DOHH2 (cell line): ENCODE measurements around the gene MBNL3.

Experiments
- H3F3A ChIP-seq: fragments of 200-600 bp; sonication (generic), shearing (Covaris generic); 2 replicates; pipeline ENCODE4 v1.6.0; 2016; ENCODE audit warnings: antibody characterized with exemption, mild to moderate bottlenecking; ENCODE audit not compliant: control insufficient read depth, insufficient read depth
- H3K27ac ChIP-seq: fragments of 200-600 bp; sonication (generic); 2 replicates; pipeline ENCODE4 v1.5.1; 2014; ENCODE audit warnings: low read depth, mild to moderate bottlenecking, low read length, moderate library complexity
- H3K27me3 ChIP-seq: fragments of 200-600 bp; sonication (generic); 2 replicates; pipeline ENCODE4 v1.6.1; 2014; ENCODE audit warnings: mild to moderate bottlenecking, low read length, mixed read lengths; ENCODE audit not compliant: control insufficient read depth
- H3K36me3 ChIP-seq: fragments of 200-600 bp; sonication (generic); 2 replicates; pipeline ENCODE4 v1.6.1; 2014; ENCODE audit warnings: mild to moderate bottlenecking, low read length, moderate library complexity, mixed read lengths; ENCODE audit not compliant: control insufficient read depth
- H3K4me1 ChIP-seq: fragments of 200-600 bp; sonication (generic); 2 replicates; pipeline ENCODE4 v1.6.1; 2014; ENCODE audit warnings: mild to moderate bottlenecking, low read length, mixed read lengths; ENCODE audit not compliant: control insufficient read depth
- H3K4me2 ChIP-seq: fragments of 200-600 bp; sonication (generic); 2 replicates; pipeline ENCODE4 v1.6.0; 2014; ENCODE audit warnings: mild to moderate bottlenecking, low read length, moderate library complexity
- H3K4me3 ChIP-seq: fragments of 200-600 bp; sonication (generic); 2 replicates; pipeline ENCODE4 v1.5.1; 2014; ENCODE audit warnings: mild to moderate bottlenecking, low read length, mixed read lengths
- H3K79me2 ChIP-seq: fragments of 200-600 bp; sonication (generic); 2 replicates; pipeline ENCODE4 v1.6.1; 2014; ENCODE audit warnings: mild to moderate bottlenecking, low read length, mixed read lengths; ENCODE audit not compliant: control insufficient read depth
- H3K9me2 ChIP-seq: fragments of 200-600 bp; sonication (generic); replicated peaks from 2 replicates; pipeline ENCODE4 v1.6.1; 2014; ENCODE audit warnings: mild to moderate bottlenecking, low read length, mixed read lengths; ENCODE audit not compliant: control insufficient read depth
- H3K9me3 ChIP-seq: fragments of 200-600 bp; sonication (generic); 2 replicates; pipeline ENCODE4 v1.6.1; 2014; ENCODE audit warnings: antibody characterized with exemption, low read length, mixed read lengths; ENCODE audit not compliant: control insufficient read depth, insufficient read depth
- H4K20me1 ChIP-seq: fragments of 200-600 bp; sonication (generic); 2 replicates; pipeline ENCODE4 v1.6.0; 2014; ENCODE audit warnings: low read depth, mild to moderate bottlenecking, antibody characterized with exemption, low read length, moderate library complexity; ENCODE audit not compliant: control insufficient read depth, insufficient read depth
- EZH2phosphoT487 ChIP-seq: fragments of 200-600 bp; sonication (generic); IDR thresholded peaks from 2 replicates; pipeline ENCODE4 v1.6.1; 2017; ENCODE audit warnings: borderline replicate concordance, mild to moderate bottlenecking, antibody characterized with exemption, low read length, moderate library complexity, mixed read lengths
- TF ChIP-seq, protein P1 (sequence below): fragments of 200-600 bp; sonication (generic); IDR thresholded peaks from one replicate; pipeline ENCODE4 v1.5.1; 2014; ENCODE audit warnings: antibody characterized with exemption, mild to moderate bottlenecking, low read depth, low read length; ENCODE audit not compliant: poor library complexity, severe bottlenecking

MBNL3 gene

DNA sequence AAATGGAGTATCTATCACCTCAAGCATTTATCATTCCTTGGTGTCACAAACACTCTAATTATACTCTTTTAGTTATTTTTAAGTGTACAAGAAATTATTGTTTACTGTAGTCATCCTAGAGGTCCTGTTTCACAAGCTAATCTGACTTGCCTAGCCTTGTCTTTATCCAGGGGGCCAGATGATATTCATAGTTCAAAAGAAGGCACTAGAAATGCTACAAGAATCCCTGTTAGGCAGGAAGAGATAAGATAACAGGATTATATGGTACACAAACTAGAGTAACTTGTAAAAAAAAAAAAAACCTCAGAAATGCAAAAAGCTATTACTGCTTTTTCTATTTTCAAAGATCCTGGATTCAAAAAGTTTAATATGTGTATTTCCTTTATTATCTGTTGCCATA is 95.8 kb downstream of the MBNL3 start:
- no peaks in the 10 kb centered on the region for H3K9me3 ChIP-seq
- no peak overlapping the region for H3K4me2 ChIP-seq
- H3K79me2 ChIP-seq = no peaks in the 10 kb centered on the region
- H4K20me1 ChIP-seq = no peaks in the 10 kb centered on the region
- H3F3A ChIP-seq = no peaks in the 10 kb centered on the region
- H3K4me1 ChIP-seq = no peaks in the 10 kb centered on the region
- H3K9me2 ChIP-seq = no peaks in the 10 kb centered on the region
- H3K4me3 ChIP-seq = no peak overlapping the region
- TF ChIP-seq EZH2phosphoT487 = no peak
- TF ChIP-seq, protein P1, sequence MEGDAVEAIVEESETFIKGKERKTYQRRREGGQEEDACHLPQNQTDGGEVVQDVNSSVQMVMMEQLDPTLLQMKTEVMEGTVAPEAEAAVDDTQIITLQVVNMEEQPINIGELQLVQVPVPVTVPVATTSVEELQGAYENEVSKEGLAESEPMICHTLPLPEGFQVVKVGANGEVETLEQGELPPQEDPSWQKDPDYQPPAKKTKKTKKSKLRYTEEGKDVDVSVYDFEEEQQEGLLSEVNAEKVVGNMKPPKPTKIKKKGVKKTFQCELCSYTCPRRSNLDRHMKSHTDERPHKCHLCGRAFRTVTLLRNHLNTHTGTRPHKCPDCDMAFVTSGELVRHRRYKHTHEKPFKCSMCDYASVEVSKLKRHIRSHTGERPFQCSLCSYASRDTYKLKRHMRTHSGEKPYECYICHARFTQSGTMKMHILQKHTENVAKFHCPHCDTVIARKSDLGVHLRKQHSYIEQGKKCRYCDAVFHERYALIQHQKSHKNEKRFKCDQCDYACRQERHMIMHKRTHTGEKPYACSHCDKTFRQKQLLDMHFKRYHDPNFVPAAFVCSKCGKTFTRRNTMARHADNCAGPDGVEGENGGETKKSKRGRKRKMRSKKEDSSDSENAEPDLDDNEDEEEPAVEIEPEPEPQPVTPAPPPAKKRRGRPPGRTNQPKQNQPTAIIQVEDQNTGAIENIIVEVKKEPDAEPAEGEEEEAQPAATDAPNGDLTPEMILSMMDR = no peak
- H3K27me3 ChIP-seq = no peaks in the 10 kb centered on the region
- H3K36me3 ChIP-seq = peaks cover 8% of the 10 kb centered on the region
- no peak overlapping the region for H3K27ac ChIP-seq

GRCh38 chrX:132390792-132391191 is 98.0 kb downstream of the MBNL3 start:
- Histone ChIP-seq H3F3A (no peaks in the 10 kb centered on the region), H3K9me3 (no peaks in the 10 kb centered on the region), H3K27ac (no peak overlapping the region), H3K4me1 (no peaks in the 10 kb centered on the region), H3K27me3 (no peaks in the 10 kb centered on the region), H3K4me2 (no peak overlapping the region), H4K20me1 (no peaks in the 10 kb centered on the region), H3K36me3 (peaks cover 16% of the 10 kb centered on the region), H3K79me2 (no peaks in the 10 kb centered on the region), H3K9me2 (no peaks in the 10 kb centered on the region), H3K4me3 (no peak overlapping the region)
- no peak for TF ChIP-seq EZH2phosphoT487
- TF ChIP-seq, protein P1 = no peak

DNA sequence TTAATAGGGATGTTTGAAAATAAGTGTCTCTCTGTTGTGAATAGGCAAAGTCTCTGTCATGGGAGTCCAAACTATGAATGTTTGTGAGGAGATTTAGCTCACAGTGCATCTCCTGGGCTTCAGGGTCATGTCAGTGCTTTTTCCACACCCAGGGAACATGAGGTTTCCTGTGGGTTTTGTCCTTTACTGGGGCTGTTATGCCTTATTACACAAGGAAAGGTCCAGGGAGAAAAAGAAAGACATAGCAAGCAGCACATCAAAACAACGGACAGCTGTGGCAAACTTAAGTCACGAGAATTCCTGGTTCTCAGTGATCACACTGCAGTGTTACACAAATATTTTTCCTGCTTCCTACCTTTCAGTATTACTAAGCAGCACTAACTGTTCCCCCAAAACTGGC is 99.4 kb downstream of the MBNL3 start:
- Histone ChIP-seq H3K9me2 (no peaks in the 10 kb centered on the region), H3K36me3 (peaks cover 16% of the 10 kb centered on the region), H4K20me1 (no peaks in the 10 kb centered on the region), H3F3A (no peaks in the 10 kb centered on the region), H3K4me3 (no peak overlapping the region), H3K4me1 (no peaks in the 10 kb centered on the region), H3K79me2 (no peaks in the 10 kb centered on the region), H3K27ac (no peak overlapping the region), H3K27me3 (no peaks in the 10 kb centered on the region), H3K9me3 (no peaks in the 10 kb centered on the region), H3K4me2 (no peak overlapping the region)
- TF ChIP-seq, protein P1 = no peak
- TF ChIP-seq EZH2phosphoT487 = no peak

DNA sequence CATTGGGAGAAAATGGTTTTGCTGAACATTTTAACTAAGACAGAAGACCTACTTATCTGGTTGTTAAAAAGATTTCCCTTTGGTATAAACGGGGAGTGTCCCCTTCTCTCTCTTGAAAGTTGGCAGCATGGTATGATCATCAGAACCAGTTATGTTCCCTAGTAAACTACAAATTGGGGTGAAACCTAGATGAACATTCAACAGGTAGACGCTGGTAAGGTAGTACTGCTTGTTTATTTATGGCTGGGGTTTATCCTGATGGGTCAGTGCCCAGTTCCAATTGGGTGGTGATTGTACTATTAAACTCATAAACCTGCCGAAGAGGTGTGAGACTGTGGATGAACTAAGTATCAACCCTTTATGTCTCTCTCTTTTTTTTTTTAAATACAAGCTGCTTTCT is 100.5 kb downstream of the MBNL3 start:
- no peaks in the 10 kb centered on the region for H4K20me1 ChIP-seq
- no peaks in the 10 kb centered on the region for H3K27me3 ChIP-seq
- no peaks in the 10 kb centered on the region for H3K9me3 ChIP-seq
- H3K9me2 ChIP-seq = no peaks in the 10 kb centered on the region
- H3F3A ChIP-seq = no peaks in the 10 kb centered on the region
- H3K4me3 ChIP-seq = no peak overlapping the region
- peaks cover 16% of the 10 kb centered on the region for H3K36me3 ChIP-seq
- no peak overlapping the region for H3K27ac ChIP-seq
- no peak overlapping the region for H3K4me2 ChIP-seq
- H3K4me1 ChIP-seq = no peaks in the 10 kb centered on the region
- H3K79me2 ChIP-seq = no peaks in the 10 kb centered on the region
- no peak for TF ChIP-seq EZH2phosphoT487
- TF ChIP-seq, protein P1 = no peak
